HG03175 (cell line): ENCODE data around the gene RPS6KA2.
"Not testable (repeated sequence)": the region's sequence is repeated elsewhere in the genome, so short reads cannot be mapped to it uniquely, and the experiment has no call there.

Experiments
- ATAC-seq: cut with Tn5 transposase; IDR thresholded peaks from one replicate; pipeline ENCODE4 v1.9.1; 2021; ENCODE audit warnings: mild to moderate bottlenecking, moderate library complexity; ENCODE audit not compliant: unreplicated experiment

The RPS6KA2 gene

DNA sequence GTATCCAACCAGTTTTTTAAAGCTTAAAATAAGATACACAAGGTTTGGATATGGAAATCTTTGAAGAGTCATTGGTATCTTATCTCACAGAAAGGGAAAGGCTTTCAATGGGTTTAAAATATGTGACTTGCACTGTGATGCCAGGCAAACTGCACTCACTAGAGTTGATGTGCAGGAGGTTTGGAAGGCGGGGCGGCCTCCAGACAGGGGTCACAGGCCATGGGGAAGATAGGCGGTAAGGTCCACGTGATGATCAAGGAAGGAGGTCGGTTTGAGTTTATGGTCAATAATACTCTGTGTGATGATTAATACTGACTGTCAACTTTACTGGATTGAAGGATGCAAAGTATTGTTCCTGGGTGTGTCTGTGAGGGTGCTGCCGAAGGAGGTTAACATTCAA, 31.1 kb downstream of the RPS6KA2 start:
- no peak for ATAC-seq

DNA sequence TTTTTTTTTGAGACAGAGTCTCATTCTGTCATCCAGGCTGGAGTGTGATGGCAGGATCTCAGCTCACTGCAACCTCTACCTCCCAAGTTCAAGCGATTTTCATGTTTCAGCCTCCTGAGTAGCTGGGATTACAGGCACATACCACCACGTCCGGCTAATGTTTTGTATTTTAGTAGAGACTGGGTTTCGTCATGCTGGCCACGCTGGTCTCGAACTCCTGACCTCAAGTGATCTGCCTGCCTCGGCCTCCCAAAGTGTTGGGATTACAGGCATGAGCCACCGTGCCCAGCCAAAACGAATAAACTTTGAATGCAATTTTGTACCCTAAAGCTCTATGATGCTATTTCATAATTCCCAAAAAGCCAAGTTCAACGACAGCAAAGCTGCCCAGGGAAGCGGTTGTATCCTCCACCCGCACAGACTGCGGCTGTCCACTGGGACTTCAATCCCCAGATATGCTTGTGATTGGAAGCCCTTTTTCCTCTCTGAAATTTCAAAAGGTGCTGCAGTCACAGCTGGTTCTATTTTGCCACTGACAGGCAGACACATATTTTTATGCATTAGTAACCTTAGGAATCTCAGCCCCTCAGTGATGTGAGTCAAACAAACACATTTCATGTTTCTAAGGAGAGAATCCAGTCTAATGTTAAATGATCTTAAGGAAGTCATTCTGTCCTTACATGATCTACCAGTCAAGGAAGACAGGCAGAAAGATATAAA, 31.8 kb downstream of the RPS6KA2 start:
- no peak for ATAC-seq

DNA sequence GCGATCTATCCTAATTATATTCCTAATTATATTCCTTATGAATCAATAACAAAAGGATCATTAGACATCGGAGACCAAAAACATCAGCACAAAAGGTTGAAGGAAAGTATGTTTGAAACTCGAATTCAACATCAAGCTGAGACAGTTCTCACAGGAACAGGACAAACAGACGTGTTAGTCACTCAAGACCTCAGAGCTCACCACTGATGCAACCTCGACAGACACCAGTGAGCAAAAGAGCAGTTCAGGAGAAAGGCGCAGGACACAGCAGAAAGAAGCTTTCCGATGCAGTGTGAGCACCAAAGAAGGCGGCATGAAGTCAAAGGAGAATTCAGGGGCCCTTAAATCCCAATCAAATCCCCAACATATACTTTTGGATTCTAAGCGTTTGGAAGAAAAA, 34.2 kb downstream of the RPS6KA2 start:
- ATAC-seq, result no peak

DNA sequence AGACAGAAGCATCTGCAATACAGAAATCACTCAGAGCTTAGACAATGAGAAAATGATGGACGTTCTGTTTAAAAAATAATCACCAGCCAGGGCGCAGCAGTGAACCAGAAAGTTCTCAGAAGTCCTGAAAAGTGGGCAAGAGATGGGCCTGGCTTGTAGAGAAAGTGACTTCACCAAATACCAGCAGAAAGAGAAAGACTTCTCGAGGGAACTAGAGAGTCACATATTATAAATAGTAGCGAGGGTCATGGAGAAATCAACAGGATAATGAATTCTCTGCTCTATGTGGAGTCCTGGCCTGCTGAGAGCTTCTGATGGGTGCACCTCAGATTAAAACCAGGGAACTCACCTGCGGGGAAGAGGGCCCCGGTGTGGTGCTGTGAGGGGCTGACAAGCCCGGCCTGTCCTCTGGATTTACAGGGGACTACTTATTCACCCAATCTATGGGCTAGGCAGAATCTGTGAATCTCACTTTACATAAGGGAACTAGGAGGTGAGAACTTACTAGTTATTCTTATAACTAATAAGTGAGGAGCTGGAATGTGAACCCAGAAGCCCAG, 35.0 kb downstream of the RPS6KA2 start:
- ATAC-seq, result no peak

DNA sequence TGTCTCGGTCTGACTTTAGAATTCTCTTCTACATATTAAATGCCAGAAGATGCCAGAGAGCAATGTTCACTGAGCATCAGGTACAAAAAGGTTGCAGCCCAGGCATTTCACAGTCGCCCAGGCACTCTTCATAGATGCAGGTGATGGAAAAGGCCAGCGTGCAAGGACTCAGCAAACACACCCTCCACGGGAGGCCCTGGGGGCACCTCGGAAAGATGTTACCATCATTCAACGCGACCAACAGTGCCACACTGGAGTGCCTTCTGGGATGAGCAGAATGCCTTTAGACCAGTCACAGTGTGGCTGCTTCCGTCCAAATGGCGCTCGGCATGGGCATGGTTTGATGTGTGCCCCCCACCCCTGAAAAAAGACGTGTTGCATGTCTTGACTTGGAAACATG, 36.0 kb downstream of the RPS6KA2 start:
- no peak for ATAC-seq

DNA sequence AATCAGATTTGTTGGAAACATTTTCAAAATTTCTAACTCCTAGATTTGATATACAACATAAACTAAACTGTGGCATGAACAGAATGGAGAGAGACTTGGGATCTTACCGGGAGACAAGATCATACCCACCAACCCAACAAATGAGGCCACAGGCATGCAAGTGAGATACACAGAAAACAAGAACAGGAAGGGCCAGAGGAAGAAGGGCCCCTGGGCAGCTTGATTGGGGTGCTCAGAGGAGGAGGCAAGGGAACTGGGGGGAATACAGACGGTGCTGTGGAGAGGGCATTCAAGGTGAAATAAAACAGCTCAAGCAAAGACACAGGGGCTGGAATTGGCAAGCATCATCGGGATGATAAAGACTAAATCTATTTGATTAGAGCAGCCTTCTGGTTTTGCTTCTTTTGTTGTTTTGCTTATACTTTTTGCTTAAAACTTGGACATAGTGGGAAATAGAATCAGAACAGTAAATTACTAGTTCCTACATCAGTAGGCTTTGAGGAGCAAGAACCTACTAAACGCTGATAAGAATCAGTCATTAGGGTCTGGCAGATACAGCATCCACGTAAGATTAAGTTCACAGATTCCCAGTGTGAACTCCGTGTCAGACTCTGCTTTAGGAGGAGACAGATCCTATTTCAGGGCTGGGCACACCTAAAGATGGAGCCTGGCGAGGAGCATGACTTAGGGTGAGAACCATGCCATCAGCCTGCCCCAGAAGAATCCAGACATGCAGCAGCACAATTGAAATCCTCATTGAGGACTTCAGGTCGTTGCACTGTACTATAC, 37.1 kb downstream of the RPS6KA2 start:
- ATAC-seq, result no peak

DNA sequence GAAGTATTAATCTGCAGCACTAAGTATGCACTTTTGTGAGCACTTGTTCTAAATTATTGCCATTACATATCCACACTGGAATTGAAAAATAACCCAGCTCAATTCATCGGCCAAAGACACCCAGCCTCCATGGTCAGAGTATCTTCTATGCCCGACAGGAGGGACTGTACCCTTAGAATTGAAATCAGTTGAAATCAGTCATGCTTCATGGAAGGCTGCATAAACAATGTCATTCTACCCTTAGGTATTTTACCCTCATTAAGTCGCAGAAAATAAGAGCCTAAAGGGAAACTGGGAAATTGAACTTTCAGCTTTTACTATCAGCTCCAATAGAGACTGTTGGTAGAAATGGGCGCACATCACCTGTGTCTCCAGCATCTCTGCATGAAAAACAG, 37.7 kb downstream of the RPS6KA2 start:
- no peak for ATAC-seq

DNA sequence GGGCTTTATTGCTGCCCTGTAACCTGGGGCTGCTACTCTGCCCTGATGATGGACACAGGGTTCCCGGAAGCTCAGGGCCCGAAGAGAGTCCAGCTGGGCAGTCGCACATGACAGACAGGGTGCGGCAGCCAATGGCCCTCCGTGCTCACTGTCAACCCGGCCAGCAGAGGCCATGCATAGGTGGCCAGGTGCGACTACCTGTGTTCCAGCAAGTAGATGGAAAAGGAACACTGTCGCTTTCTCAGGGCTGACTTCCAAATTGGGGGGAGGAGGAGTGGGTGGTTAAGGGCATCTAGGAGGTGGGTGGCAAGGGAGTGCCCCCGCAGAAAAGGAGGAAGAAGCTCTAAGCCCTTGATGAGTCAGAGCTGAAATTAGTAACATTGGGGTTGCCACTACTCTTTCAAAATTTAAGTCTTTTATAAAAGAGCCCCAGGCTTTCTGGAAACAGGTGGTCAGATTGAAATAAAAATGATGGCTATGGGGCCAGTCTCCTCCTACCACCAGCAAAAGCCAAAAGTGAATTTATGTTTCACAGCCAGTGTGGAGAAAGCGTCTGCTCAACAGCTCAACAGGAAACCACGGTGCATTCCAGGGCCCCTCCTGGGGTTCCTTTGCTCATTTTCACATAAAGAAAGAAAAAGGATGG, 38.2 kb downstream of the RPS6KA2 start:
- no peak for ATAC-seq

DNA sequence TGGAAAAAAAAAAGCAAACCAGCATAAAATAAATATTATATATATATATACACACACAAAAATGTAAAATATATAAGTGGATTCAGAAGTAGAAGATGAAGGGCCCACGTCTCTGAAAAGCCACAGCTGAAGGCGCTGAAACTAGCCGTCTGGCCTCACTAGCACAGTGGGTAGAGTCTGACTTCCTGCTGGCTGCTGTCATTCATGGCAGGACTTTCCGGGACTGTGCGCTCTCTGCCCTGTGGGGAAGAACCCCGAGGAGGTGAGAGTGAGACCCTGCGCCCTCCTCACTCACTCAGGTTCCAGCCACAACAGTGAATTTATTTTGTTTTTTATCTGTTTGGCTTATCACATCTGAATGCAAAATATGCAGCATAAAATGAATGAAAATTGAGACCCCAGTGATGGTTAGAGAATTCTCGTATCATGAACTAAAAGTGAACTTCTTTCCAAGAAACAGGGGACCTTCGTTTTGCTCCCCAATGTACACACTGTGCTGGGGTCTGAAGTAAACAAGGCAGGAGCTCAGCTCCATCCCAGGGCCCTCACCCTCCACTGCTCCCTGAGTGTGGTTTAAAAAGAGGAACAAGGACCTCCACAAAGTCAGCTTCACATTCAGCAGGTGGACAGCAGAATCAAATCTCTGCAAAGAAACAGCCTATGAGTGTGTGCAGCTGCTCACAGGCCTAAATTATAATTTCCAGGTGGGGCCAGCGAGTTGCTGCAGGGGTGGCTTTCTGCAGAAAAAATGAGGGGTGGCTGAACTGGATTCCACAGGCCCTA, 39.2 kb downstream of the RPS6KA2 start:
- peak; percentile 85 for ATAC-seq

DNA sequence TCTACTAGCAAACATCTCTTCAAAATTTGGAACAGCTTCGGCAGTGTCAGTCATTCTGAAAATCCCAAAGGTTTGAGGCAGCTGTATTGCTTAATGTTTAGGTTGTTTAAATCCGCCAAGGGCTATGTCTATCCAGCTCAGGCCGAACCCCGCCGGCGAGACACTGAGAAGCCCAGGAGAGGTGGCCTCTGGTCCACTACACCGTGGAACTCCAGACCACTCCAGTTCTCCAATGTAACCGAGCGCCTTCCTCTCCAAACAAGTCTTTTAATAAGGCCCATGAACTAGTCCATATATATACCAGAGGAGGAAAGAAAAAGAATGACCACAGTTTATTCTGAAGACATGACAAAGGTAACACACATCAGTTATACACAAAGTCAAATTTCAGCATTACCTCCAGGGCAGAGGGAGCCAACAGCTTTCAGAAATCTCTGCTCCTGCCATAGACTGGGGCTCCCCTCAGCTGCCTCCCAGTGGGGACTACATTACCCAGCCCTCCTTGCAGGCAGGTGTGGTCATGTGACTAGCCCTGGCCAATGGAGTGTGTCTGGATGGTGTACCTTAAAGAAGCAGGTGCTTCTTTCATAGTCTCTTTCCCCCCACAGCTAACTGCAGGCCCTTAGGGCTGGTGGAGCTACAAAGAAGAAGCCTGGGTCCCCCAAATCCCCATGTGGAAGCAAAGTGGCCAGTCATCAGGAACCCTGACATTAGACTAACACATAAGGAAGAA, 40.5 kb downstream of the RPS6KA2 start, which contains the start of gene RAMACL:
RAMACL (minus strand) TSS at position 255 of the 733 bp plus-strand sequence; CDS start at position 54, 201 bp downstream.
- peak; percentile 75 for ATAC-seq

DNA sequence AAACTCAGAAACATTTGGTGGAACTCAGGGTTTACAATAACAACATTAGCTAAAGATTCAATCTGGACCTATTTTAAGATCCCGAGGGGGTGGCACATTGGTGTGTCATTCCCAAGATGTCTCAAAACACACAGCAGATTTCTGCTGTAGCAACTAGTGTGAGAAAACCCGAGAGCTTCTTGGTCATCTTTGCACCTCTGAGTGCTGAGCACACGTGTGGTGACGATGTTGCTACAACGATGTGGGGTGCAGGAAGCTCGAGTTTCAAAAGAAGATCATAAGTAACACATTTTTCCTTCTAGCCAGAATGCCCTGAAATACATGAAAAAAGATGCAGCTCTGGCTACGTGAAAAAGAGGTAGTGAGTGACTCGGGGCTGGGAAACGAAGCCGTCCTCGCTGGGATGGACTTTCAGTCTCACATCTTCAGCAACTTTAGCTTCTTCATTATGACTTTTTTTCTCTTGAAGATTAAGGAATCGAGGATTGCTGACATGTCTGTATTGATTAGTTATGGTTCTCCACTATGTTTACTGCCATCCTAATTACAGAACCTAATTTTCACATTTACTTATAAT, 42.1 kb downstream of the RPS6KA2 start:
- ATAC-seq, result no peak

DNA sequence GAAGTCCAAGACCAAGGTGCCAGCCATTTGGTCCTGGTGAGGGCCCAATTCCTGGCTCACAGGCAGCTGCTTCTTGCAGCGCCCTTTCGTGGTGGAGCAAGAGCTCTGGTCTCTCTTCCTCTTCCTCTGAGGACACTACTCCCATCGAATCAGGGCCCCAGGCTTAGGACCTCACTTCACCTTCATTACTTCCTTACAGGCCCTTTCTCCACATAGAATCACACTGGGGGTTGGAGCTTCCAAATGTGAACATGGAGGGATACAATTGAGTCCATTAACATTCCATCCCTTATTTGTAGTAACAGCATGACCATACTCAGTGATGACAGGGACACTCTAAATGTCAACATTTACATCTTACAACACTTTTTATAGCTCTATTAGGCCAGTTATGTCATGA, 42.9 kb downstream of the RPS6KA2 start:
- no peak for ATAC-seq

DNA sequence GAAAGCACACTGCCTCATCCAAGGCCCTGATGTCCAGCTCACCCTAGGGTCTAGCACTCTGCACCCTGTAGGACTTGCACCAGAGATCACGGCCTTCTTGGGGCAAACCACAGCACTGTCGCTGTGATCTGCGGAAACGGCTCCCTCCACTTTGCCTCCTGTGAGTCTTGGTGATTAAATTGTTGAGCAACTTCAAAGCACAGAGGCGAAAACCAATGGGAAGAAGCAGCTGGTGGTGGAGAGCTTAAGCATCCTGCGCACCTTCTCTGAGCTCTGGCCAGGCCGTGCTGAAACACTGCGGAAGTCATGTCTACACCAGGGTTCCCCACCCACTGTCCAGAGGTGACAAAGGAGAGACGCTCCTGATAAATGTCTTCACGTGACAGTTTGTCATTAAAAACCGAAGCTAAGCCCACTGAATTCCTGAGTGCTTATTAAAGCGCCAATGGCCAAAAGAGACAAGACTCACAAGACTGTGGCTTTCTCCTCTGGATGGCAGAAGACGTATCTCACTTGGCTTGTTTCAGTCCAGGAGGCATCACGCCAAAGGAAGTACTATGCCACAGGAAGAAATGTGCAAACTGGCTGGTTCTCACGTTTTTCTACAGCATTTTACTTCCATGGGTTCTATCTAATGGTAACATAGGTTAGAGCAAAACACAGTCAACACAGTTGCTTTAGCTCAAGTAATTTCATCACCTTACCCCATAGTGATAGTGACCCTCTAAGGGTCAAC, 43.7 kb downstream of the RPS6KA2 start:
- no peak for ATAC-seq

DNA sequence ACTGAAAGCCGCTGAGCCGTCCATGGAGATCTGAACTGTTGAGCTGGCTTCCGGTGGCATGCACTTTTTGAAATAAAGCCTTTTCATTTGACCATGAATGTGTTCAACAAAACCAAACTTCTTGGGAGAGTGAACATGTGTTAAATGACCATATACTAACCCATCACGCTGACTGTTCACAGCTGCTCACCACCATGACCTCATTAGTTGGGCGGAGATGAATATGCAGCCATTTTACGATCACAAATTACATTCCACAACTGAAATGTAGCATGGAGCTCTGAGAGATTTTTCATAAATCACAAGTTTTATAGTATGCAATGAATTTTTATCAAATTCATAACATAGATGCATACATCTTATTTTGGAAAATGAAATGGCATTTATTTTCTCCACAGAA, 44.8 kb downstream of the RPS6KA2 start:
- no peak for ATAC-seq

DNA sequence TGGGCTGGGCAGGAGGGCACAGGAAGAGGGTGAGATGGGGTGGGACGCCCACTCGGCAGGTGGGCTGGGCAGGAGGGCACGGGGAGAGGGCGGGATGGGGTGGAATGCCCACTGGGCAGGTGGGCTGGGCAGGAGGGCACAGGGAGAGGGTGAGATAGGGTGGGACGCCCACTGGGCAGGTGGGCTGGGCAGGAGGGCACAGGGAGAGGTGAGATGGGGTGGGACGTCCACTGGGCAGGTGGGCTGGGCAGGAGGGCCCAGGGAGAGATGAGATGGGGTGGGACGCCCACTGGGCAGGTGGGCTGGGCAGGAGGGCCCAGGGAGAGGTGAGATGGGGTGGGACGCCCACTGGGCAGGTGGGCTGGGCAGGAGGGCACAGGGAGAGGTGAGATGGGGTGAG, 45.2 kb downstream of the RPS6KA2 start:
- not testable (repeated sequence) for ATAC-seq

DNA sequence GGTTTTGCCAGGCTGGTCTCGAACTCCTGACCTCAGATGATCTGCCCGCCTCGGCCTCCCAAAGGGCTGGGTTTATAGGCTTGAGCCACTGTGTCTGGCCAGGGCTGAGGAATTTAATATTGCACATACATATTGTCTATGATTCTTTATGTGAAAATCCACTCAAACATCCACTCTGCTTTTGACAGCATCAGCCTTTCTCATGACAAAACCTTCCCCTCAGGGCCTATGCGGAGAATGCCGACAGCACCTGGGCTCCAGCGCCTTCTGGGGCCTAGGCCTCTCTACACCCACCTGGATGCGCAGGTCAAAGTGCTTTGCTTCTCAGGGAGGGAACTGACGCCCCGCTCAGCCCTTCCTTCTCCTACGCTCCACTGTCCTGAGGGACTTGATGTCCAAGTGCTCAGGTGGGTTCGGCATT, 46.0 kb downstream of the RPS6KA2 start:
- ATAC-seq, result no peak

DNA sequence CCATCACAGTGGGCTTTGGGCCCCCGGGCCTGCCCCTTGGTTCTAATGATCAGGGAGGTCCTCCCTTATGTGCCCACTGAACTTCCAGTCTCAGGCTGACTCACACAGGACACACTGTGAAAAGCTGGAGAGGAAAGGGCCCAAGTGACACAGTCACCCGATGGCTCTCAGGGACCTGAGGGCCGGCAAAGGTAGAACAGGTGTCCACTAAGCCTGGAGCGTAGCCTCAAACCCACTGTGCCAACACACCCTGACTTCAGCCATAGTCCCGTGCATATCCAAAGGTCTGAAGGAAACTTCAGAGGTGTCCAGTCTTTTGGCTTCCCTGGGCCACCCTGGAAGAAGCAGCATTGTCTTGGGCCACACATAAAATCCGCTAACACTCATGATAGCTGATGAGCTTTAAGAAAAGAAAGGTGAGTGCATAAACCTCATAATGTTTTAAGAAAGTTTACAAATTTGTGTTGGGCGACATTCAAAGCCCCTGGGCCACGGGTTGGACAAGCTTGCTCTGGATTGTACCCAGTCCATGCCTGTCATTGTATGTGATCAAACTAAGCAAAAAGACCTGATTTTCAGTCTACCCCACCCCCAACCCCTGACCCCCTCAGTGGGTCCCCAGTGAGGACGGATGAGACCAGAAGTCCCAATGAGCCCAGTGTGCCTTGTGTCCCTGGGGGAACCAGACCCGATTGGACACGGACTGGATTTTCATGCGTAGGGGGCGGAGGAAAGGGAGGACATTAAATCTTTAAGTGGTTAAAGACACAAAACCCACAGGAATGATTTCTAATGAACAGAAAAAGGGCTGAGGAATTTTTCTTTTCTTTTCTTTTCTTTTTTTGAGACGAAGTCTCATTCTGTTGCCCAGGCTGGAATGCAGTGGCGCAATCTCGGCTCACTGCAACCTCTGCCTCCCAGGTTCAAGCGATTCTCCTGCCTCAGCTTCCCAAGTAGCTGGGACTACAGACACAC, 46.7 kb downstream of the RPS6KA2 start:
- ATAC-seq, result no peak
